Lower leg skin (tissue), 3 donors: ENCODE results near the gene CENPVL1.

Experiments used
- CTCF ChIP-seq, 3 donors: fragments of 450-650 bp; IDR thresholded peaks; one replicate each; pipeline ENCODE4 v1.5.1; 2016; ENCODE audit warnings: antibody characterized with exemption in 3 of 3, mild to moderate bottlenecking in 3 of 3, moderate library complexity in 2 of 3
- POLR2A ChIP-seq, 2 donors: fragments of 450-650 bp; IDR thresholded peaks; one replicate each; pipeline ENCODE4 v1.6.1; 2016 to 2017; ENCODE audit warnings: antibody characterized with exemption in 2 of 2, mild to moderate bottlenecking in 1 of 2, moderate library complexity in 1 of 2

GRCh38 chrX:51742586-51742985 lies 32.3 kb downstream of the CENPVL1 start:
- TF ChIP-seq POLR2A (IDR thresholded peaks at IDR 0.05), result no peak
- TF ChIP-seq CTCF (IDR thresholded peaks at IDR 0.05), result no peak
